NCI-H82 treated with DMSO at 0.1 percent for 48 hours (cell line): ENCODE measurements around the gene CENPM.

ENCODE experiments used
- DNase-seq: peaks from one replicate; lab custom pipeline; 2025; ENCODE audit not compliant: unreplicated experiment; lab: John Stamatoyannopoulos, UW

CENPM gene

DNA sequence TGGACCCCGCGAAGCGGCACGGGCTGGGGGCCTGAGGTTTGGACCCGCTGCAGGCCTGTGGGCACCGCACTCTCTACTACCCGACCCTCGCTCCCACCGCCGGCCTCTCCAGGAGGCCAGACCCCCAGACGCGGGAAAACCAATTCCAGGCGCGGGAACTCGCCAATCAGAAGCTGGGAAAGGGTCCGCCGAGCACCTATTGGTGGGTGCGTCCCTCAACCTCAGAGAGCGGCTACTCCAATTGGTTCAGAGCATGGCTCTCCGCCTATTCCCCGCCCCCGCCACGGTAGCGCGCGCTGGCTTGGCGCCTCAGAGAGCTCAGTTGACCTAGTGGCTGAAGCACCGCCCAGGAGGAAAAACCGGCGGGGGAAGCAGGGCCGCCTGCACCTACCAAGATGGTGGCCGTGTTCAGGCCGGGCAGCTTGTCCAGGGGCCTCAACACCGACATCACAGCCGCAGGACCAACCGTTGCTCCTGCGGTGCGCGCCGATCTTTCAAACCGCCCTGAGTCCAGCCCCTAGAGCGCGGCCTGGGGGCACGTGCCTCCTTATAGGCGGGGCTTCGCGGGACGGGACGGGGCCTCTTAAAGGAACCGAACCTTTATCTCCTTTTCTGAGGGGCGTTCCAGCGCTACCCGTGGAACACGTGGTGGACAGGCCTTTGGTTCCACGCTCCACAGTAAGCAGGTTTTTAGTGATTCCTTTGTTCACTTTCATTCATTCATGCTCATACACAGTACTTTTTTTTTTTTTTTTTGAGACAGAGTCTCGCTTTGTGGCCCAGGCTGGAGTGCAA is at the start of gene CENPM:
Gene CENPM, minus strand, starts transcription at position 524 of the 795 bp plus-strand sequence. Its CDS starts 76 bp downstream, at position 448.
- DNase-seq: peak; percentile 89

DNA sequence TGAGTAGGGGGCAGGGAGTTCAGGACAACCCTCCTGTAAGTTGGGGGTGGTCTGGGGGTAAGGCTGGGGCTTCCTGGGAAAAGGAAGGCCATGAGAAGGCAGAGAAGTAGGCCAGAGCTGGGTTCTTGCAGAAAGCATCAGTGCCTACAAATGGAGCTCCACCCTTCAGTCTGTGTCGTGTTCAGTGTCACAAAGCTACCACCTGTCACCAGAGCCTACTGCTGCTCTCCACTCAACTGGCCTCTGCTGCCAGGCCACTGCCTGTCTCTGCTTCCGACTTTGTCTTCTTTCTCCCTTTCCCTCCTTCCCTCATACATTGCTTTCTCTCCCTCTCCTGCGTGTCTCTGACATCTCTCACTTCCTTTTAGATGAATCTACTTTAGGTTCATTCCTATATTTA is 48.3 kb upstream of the CENPM start:
- no peak for DNase-seq

- no peak for DNase-seq
Observed at GRCh38 chr22:41992496-41992895, 45.5 kb upstream of the CENPM start.

DNA sequence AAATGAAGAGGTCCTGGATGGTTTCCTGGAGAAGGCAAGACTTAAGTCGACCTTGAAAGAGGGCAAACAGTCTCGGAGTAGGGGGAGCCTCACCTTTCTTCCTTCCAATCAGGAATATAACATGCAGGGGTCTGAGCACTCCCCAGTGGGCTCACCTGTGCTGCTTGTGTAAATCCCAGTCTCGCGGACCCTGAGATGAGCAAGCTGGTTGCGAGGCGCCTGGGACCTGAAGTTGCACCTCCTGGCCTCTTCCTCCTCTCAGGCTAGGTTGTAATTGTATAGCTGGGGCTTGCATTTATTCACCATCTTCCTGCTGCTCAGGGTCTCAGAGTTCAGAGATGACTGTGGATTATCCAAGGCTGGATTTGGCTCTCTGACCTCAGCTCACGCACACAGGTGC is 44.2 kb upstream of the CENPM start:
- DNase-seq: no peak

- DNase-seq: no peak
Observed at GRCh38 chr22:41989246-41989645, 42.3 kb upstream of the CENPM start.

- no peak for DNase-seq
Observed at GRCh38 chr22:41987276-41987675, 40.3 kb upstream of the CENPM start.

GRCh38 chr22:41983513-41984405 is 36.8 kb upstream of the CENPM start:
- no peak for DNase-seq

- DNase-seq: no peak
Observed at GRCh38 chr22:41982865-41983264, 35.9 kb upstream of the CENPM start.

DNA sequence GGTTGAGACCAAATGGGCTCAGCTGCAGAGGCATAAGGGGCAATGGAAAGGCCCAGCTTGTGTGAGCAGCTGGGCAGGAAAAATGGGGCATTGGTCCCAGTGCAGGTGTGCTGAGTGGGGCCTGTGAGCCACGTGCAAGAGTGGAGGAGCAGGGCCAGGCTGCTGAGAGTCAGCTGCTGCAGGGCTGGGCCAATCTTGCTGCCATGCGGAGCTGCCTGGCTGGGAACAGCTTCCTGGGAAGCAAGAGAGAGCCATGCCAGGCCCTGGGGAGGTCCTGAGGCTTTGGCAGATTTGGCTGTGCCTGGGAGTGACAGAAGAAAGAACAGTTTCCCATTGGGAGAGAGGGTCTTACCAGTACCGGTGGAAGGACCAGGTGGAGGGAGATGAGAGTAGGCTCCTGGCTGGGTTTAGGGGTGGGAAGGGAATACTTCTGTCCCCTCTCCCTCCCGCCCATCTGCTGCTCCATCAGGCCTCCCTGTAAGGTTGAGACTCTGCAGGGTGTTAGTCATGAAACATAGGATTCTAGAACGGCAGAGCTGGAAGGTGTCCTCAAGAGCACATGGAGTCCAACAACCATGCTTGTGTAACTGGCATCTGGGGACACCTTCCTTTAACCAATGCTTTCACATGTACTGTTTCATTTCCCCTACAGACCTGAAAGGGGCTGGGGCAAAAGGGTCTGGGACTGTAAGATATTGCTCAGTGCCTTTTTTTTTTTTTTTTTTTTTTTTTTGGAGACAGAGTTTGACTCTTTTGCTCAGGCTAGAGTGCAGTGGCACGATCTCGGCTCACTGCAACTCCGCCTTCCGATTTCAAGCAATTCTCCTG is 32.7 kb upstream of the CENPM start:
- no peak for DNase-seq

GRCh38 chr22:41978732-41979131 is 31.8 kb upstream of the CENPM start:
- DNase-seq: no peak

DNA sequence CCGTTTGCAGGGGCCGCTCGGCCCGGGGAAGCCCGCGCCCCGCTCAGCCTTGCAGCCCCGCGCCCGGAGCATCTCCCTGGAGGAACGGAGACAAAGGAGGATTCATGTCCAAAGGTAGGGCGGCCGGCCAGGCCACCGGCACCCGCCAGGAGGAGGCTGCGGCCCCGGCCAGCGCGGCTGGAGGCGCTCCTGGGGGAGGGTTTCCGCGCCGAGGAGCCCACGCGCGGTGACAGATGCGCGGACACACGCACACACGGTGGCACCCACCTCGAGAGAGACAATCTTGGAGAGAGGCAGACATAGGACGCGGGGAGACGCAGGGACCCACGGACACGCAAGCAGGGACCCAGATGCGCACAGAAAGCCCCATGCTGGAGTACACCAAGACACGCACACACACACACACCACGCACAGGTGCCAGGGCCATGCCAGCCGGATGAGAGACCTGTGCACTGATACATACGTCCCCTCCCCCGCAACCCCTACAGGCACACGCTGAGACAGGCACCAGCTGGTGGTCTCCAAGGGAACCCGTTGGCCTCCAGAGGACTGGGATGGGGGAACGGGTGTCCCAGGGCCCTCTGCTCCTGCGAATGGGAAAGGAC is 30.1 kb upstream of the CENPM start:
- DNase-seq: no peak

DNA sequence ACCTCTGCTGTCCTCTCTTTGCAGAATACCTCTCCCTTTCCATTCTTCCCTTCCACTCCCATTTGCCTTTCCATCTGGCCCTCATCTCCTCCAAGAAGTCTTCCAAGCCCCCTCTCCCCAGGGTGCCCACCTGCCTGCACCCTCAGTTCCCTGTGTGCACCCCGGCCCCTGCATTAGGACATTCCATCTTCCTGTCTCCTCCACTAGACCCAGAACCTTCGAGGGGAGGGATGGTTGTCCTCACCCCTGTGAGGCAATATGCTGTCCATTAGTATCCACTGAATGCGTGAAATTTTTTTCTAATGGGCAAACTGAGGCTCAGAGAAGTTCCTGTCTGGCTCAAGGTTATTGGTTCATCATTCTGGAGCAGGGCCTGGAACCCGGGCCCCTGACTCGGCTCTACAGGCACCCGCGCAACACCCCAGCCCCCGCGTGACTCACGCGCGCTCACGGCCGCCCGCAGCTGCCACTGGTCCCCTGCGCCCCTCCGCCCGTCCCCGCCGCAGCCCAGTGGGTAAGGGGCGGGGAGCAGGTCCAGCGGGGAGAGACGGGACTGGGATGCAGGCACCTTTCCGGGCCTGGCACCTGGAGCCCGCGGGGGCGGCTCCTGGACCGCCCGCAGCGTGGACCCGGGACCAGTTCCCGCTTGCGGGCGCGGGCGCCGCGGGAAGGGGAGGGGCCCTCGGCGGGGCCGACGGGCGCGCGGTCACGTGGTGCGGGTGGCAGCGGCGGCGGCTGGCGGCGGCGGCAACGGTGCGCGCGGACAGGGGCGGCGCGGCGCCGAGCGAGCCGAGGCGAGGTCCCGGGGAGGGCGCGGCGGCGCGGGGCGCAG is 29.3 kb upstream of the CENPM start:
- DNase-seq: no peak

GRCh38 chr22:41975299-41976069 is 28.5 kb upstream of the CENPM start:
- DNase-seq: no peak

GRCh38 chr22:41974691-41975290 is 27.8 kb upstream of the CENPM start:
- no peak for DNase-seq

DNA sequence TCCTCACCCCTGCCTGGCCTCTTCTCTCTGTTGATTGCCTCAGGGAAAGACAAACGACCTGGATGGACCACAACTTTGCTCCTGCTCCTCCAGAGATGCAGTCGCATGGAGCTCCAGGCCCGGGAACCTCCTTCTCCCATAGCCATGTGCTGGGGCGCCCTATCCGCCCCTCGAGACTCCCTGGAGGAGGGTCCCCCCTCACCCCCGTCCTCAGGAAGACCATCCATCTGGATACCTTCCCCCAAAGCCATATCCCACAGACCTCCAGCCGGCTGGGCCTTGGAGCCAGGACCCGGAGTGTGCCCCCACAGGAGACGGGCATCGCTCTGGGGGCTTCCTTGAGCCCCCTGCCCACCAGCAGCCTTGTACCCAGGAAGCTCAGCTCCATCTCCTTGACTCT is 24.5 kb upstream of the CENPM start:
- no peak for DNase-seq

- DNase-seq: no peak
Observed at GRCh38 chr22:41970601-41971000, 23.6 kb upstream of the CENPM start.

DNA sequence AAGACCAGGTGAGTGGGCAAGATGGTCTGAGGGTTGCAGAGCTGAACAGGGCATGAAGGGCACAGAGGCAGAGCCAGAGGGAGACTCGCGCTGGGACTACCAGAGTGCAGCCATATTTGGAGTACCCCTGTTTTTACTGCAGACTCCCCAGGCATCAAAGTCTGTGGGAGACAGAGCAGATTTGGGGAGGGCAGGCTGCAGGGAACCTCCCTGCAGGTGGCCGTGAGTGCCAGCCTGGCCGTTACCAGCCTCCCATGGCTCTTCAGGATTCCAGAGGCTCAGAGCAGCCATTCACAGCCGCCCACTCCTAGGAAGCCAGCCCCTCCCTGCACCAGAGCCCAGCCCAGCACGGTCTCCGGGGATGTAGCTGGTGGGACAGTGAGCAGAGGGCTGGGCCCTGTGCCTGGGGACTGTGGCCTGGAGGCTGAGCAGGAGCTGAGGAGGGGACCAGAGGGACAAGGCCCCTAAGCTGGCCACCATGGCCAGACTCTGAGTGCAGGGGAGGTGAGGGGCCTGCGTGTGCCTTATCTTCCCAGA is 22.2 kb upstream of the CENPM start, which contains the start of gene SEPTIN3:
Gene SEPTIN3, plus strand, starts transcription at position 334 of the 537 bp plus-strand sequence. CDS start 2,050 bp downstream, outside the sequence.
- no peak for DNase-seq

DNA sequence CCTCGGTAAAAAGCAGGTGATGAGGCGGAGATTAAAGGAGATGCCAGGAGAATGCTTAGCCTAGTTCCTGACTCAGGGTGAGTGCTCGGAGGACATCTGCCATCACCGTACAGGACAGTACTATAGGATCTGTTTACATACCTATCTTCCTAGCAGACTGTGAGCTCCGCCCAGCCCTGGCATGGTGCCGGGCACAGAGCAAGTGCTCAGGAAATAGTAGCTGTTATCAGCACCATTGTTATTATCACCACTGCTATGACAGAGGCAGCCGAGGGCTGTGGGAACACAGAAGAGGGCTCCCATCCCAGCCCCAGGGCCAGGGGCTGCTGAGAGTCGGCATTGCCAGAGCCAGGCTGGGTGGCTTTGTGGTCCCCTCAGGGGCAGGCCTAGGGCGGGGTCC is 21.6 kb upstream of the CENPM start:
- DNase-seq: no peak
